Keratinocyte (primary cell): Measurements from ENCODE around the gene NEK6. TPM values are rescaled to one million over a fixed set of nuclear protein-coding genes. Genes with fewer than 3 reads are reported as not detected.

ENCODE experiments used
- DNase-seq: peaks from one replicate; pipeline ENCODE4 v3.0.0-alpha.2; 2011; ENCODE audit warnings: low read depth, missing footprints, low spot score
- FAIRE-seq: peaks from 2 replicates; lab custom pipeline; 2011; peaks lifted over from hg19 to GRCh38; lab: Jason Lieb, UNC
- H2AFZ ChIP-seq: 2 replicates; pipeline ENCODE4 v1.6.0; 2012; ENCODE audit warnings: low read length, control low read depth, inconsistent platforms; ENCODE audit not compliant: control insufficient read depth
- H3K27ac ChIP-seq: 2 replicates; pipeline ENCODE4 v1.5.1; 2011; ENCODE audit warnings: low read length; ENCODE audit not compliant: control insufficient read depth, insufficient read depth
- H3K27me3 ChIP-seq: 3 replicates; pipeline ENCODE4 v1.6.0; 2011; ENCODE audit warnings: low read length; ENCODE audit not compliant: control insufficient read depth, insufficient read depth; ENCODE audit errors: extremely low read depth
- H3K36me3 ChIP-seq, 2 experiments: 2 replicates in 1 of 2; 3 replicates in 1 of 2; pipeline ENCODE4 v1.5.1; 2011; ENCODE audit warnings: low read length in 2 of 2, mild to moderate bottlenecking in 1 of 2; ENCODE audit not compliant: control insufficient read depth in 2 of 2, insufficient read depth in 2 of 2; ENCODE audit errors: extremely low read depth in 1 of 2
- H3K4me1 ChIP-seq: 3 replicates; pipeline ENCODE4 v1.5.1; 2011; ENCODE audit warnings: low read length; ENCODE audit not compliant: control insufficient read depth, insufficient read depth; ENCODE audit errors: extremely low read depth
- H3K4me2 ChIP-seq: 3 replicates; pipeline ENCODE4 v1.6.0; 2011; ENCODE audit warnings: low read depth, low read length; ENCODE audit not compliant: control insufficient read depth, insufficient read depth; ENCODE audit errors: extremely low read depth
- H3K4me3 ChIP-seq, 3 experiments: fragments of 200-600 bp in 1 of 3; sonication (generic) in 1 of 3; 2 replicates in 2 of 3; 3 replicates in 1 of 3; pipeline ENCODE4 v1.5.1; 2011 to 2016; ENCODE audit warnings: low read length in 3 of 3, mild to moderate bottlenecking in 3 of 3, control low read depth in 2 of 3, inconsistent platforms in 1 of 3, low read depth in 1 of 3, mixed read lengths in 1 of 3, mixed run types in 1 of 3, moderate library complexity in 1 of 3; ENCODE audit not compliant: control insufficient read depth in 2 of 3, insufficient read depth in 2 of 3; ENCODE audit errors: extremely low read depth in 1 of 3
- H3K79me2 ChIP-seq: 2 replicates; pipeline ENCODE4 v1.6.0; 2012; ENCODE audit warnings: low read length; ENCODE audit not compliant: control insufficient read depth, insufficient read depth
- H3K9ac ChIP-seq: 3 replicates; pipeline ENCODE4 v1.6.0; 2011; ENCODE audit warnings: low read length; ENCODE audit not compliant: control insufficient read depth, insufficient read depth; ENCODE audit errors: extremely low read depth
- H3K9me1 ChIP-seq: 3 replicates; pipeline ENCODE4 v1.6.0; 2011; ENCODE audit warnings: low read length; ENCODE audit not compliant: control insufficient read depth, insufficient read depth; ENCODE audit errors: extremely low read depth
- H3K9me3 ChIP-seq: 2 replicates; pipeline ENCODE4 v1.5.1; 2012; ENCODE audit warnings: low read depth, low read length; ENCODE audit not compliant: control insufficient read depth
- H4K20me1 ChIP-seq: 3 replicates; pipeline ENCODE4 v1.6.0; 2011; ENCODE audit warnings: low read length; ENCODE audit not compliant: control insufficient read depth, insufficient read depth; ENCODE audit errors: extremely low read depth
- EZH2 ChIP-seq: IDR thresholded peaks from one replicate; pipeline ENCODE4 v1.6.1; 2012; ENCODE audit warnings: inconsistent platforms, mild to moderate bottlenecking, low read length, moderate library complexity
- dilution Hi-C: fragments of 300-500 bp; cut with MboI; formaldehyde crosslinking; loops from one replicate; pipeline ENCODE4 v1.7.0; 2020; ENCODE audit warnings: low sequenced_read_pairs; ENCODE audit not compliant: extremely low pct_ligation_motif_present
- polyA plus RNA-seq, 5 experiments: library from polyadenylated mRNA; depleted of rRNA in 3 of 5; stranded (reverse) in 3 of 5; stranded (forward) in 1 of 5; unstranded in 1 of 5; fragments of >200 nt; gene quantifications; 1 replicate in 1 of 5; 2 replicates in 3 of 5; 3 replicates in 1 of 5; pipeline versions ENCODE4 v1.2.1 to v1.2.3, GENCODE V29; 2011 to 2012; ENCODE audit warnings: missing spikeins in 2 of 5, low read depth in 1 of 5, low replicate concordance in 1 of 5
- TF ChIP-seq, protein P1 (sequence below), 3 experiments: IDR thresholded peaks in 1 of 3; conservative IDR thresholded peaks in 1 of 3; optimal IDR thresholded peaks in 1 of 3; 2 replicates in 2 of 3; 3 replicates in 1 of 3; pipeline versions ENCODE3 to v1.5.1; 2011; ENCODE audit warnings: low read length in 3 of 3, mild to moderate bottlenecking in 3 of 3, moderate library complexity in 2 of 3, control low read depth in 1 of 3, inconsistent platforms in 1 of 3; ENCODE audit not compliant: insufficient read depth in 2 of 3; ENCODE audit errors: extremely low read depth in 1 of 3

Gene NEK6
- polyA plus RNA-seq, 1 donor (not counting 4 experiments of a cell fraction or from before 2014, with no cell fraction given) = 56.4 TPM

DNA sequence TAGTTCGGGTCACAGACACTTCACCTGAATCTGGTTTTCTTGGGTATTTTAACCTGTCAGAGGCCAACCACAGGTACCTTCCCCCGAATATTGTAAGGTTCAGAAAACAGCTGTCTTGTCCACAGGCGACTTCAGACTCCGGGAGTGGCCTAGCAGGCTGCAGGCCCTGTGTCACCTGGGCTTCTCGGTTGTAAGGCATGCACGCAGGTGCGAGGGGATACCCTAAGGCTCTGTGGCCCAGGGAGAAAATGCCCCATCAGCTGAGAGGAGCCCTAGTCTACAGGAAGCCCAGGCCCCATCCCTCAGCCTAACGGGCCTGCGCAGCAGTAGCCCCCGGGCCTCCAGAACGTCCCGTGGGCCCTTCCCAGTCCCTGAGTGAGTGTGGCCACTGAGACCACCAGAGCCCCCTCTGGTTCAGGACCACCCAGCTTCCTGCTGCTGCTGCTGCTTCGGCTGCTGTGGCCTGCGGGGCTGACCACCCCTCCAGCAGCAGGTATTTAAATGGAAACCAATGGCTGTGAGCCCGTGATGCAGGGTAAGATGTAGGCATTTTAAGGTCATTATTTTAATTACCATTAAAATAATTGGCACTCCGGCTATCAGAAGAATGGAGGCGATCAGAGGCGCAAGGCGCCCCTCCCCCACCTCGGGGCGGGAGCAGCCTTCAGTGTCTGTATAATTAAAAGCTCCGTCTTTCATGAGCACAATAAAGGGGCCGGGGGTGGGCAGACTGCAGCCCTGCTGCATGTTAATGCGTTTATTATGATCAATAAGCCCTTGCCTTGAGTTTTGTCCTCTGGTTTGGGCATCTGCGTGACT is 92.1 kb downstream of the NEK6 start:
- no peaks in the 10 kb centered on the region for H3K27me3 ChIP-seq
- no peak for TF ChIP-seq EZH2
- TF ChIP-seq, protein P1, sequence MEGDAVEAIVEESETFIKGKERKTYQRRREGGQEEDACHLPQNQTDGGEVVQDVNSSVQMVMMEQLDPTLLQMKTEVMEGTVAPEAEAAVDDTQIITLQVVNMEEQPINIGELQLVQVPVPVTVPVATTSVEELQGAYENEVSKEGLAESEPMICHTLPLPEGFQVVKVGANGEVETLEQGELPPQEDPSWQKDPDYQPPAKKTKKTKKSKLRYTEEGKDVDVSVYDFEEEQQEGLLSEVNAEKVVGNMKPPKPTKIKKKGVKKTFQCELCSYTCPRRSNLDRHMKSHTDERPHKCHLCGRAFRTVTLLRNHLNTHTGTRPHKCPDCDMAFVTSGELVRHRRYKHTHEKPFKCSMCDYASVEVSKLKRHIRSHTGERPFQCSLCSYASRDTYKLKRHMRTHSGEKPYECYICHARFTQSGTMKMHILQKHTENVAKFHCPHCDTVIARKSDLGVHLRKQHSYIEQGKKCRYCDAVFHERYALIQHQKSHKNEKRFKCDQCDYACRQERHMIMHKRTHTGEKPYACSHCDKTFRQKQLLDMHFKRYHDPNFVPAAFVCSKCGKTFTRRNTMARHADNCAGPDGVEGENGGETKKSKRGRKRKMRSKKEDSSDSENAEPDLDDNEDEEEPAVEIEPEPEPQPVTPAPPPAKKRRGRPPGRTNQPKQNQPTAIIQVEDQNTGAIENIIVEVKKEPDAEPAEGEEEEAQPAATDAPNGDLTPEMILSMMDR (optimal IDR thresholded peaks at IDR 0.05 in 1 of 3, IDR thresholded peaks at IDR 0.05 in 1 of 3, conservative IDR thresholded peaks at IDR 0.05 in 1 of 3; ENCODE audit: extremely low read depth in 1 of 3, insufficient read depth in 2 of 3, low read length in 3 of 3) = no peak
- H3K4me3 ChIP-seq = no peak overlapping the region
- peaks cover 3% of the 10 kb centered on the region for H3K79me2 ChIP-seq
- no peaks in the 10 kb centered on the region for H3K9me1 ChIP-seq
- dilution Hi-C loops = no loop called here
- peaks cover 16% of the 10 kb centered on the region for H4K20me1 ChIP-seq
- no peak overlapping the region for H3K4me2 ChIP-seq
- DNase-seq = no peak
- H3K9ac ChIP-seq = no peak overlapping the region
- H3K4me1 ChIP-seq = no peaks in the 10 kb centered on the region
- no peak overlapping the region for H2AFZ ChIP-seq
- FAIRE-seq = no peak
- H3K9me3 ChIP-seq = no peaks in the 10 kb centered on the region
- peaks cover 51 to 52% of the 10 kb centered on the region in 2 experiments for H3K36me3 ChIP-seq
- no peak overlapping the region for H3K27ac ChIP-seq

- Histone ChIP-seq H3K79me2 (peaks cover 11% of the 10 kb centered on the region), H3K4me3 (no peak overlapping the region), H3K27me3 (no peaks in the 10 kb centered on the region), H4K20me1 (peaks cover 14% of the 10 kb centered on the region), H3K4me2 (no peak overlapping the region), H3K4me1 (no peaks in the 10 kb centered on the region), H2AFZ (no peak overlapping the region), H3K9me1 (peaks cover 2% of the 10 kb centered on the region), H3K9ac (no peak overlapping the region), H3K27ac (no peak overlapping the region), H3K36me3 (peaks cover 56 to 59% of the 10 kb centered on the region in 2 experiments), H3K9me3 (no peaks in the 10 kb centered on the region)
- TF ChIP-seq, protein P1 (optimal IDR thresholded peaks at IDR 0.05 in 1 of 3, IDR thresholded peaks at IDR 0.05 in 1 of 3, conservative IDR thresholded peaks at IDR 0.05 in 1 of 3; ENCODE audit: extremely low read depth in 1 of 3, insufficient read depth in 2 of 3, low read length in 3 of 3) = no peak
- no peak for TF ChIP-seq EZH2
- FAIRE-seq (no peak), DNase-seq (no peak)
- dilution Hi-C loops = no loop called here
Observed at GRCh38 chr9:124350494-124351263, 92.9 kb downstream of the NEK6 start.
